ENCODE results near the gene RPN1. TPM values are rescaled to one million over a fixed set of nuclear protein-coding genes. Genes with fewer than 3 reads are reported as not detected.

RPN1 gene
- total and polyA plus RNA-seq, 2 of the 8 experiments (the other 6 are each of a cell fraction or from before 2014, with no cell fraction given): 165 to 211 TPM

DNA sequence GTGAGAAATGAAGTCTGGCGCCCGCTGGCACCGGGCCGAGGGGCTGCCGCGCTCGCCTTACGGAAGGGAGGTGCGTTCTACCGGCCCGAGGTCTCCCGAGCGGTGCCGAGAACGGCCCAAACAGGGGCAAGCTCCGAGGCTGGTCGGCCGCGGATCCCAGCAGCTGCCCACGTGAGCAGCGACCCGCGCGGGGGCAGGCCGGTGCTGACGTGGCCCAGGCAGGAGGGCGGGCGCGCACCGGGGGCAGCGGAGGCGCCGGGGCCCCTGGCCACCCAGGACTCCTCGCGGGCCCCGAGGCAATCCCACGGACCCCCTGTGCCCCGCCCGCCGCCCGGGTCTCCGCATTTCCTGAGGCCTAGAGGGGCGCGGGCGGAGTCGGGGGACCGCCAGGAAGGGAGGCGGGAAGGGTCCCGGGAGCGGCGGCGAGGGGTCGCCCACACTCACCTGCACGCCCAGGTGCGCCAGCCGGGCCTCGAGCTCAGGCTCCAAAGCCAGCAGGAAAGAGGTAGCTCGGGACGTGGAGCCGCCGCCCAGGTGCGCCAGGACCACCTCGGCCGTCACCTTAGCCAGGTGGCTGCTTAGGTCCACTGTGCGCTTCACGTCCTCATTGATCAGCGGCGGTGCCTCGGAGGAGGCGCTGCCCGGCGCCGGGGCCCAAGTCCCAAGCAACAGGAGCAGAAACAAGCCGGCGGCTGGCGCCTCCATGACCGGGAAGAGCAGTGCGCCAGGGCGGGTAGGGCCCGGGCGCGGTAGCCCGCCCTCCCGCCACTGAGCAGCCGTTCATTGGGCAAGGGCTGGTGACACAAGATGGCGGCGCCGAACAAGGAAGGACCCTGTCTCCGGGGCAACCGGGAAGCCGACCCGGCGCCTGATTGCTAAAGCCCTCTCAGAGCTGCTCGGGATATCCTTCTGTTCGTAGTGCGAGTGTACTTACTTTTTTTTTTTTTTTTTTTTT lies at the start of gene RPN1 (continued):
- TF ChIP-seq RBBP5 (IDR thresholded peaks at IDR 0.05; ENCODE audit: borderline replicate concordance, low read depth, low read length) (peak; percentile 70), CTBP2 (IDR thresholded peaks at IDR 0.05; ENCODE audit: borderline replicate concordance, insufficient read depth, insufficient read length, low read length) (no peak), PHF8 (conservative IDR thresholded peaks at IDR 0.05; ENCODE audit: low read depth, low read length) (peak; percentile 97), SIRT6 (IDR thresholded peaks at IDR 0.05; ENCODE audit: low read length) (no peak), ASH2L (IDR thresholded peaks at IDR 0.05; ENCODE audit: low read length) (peak; percentile 79), FOSL1 (IDR thresholded peaks at IDR 0.05; ENCODE audit: insufficient read depth, low read depth, low read length) (no peak), EP300 (IDR thresholded peaks at IDR 0.05; ENCODE audit: borderline replicate concordance in 1 of 2, low read depth in 2 of 2, low read length in 2 of 2) (no peak; a peak in 1 of 3 replicates), SIX5 (IDR thresholded peaks at IDR 0.05; ENCODE audit: low read depth, low read length) (no peak), POLR2AphosphoS5 (IDR thresholded peaks at IDR 0.05; ENCODE audit: low read depth, low read length) (peak; percentile 69; the same call in 1 of the 2 replicates), CBX8 (IDR thresholded peaks at IDR 0.05; ENCODE audit: borderline replicate concordance, low read depth, low read length) (no peak)
- TF ChIP-seq, protein P1, sequence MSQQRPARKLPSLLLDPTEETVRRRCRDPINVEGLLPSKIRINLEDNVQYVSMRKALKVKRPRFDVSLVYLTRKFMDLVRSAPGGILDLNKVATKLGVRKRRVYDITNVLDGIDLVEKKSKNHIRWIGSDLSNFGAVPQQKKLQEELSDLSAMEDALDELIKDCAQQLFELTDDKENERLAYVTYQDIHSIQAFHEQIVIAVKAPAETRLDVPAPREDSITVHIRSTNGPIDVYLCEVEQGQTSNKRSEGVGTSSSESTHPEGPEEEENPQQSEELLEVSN (IDR thresholded peaks at IDR 0.05): no peak
